Stomach (tissue), 4 donors: ENCODE measurements around the gene P4HTM.

Source experiments
- CTCF ChIP-seq, 7 experiments: fragments of 450-650 bp in 4 of 7; fragments of 200-600 bp in 3 of 7; sonication (generic) in 3 of 7; IDR thresholded peaks; one replicate each; pipeline ENCODE4 v1.5.1; 2016 to 2019; ENCODE audit warnings: antibody characterized with exemption in 7 of 7, control low read depth in 2 of 7, mild to moderate bottlenecking in 1 of 7
- POLR2A ChIP-seq, 4 donors: fragments of 450-650 bp; IDR thresholded peaks; one replicate each; pipeline ENCODE4 v1.6.1; 2016; ENCODE audit warnings: antibody characterized with exemption in 4 of 4, control low read depth in 2 of 4, mild to moderate bottlenecking in 1 of 4, moderate library complexity in 1 of 4
- POLR2AphosphoS5 ChIP-seq, 3 donors: sonication (generic); formaldehyde crosslinking; IDR thresholded peaks; one replicate each; pipeline ENCODE4 v1.6.1; 2016; ENCODE audit warnings: antibody characterized with exemption in 3 of 3

GRCh38 chr3:48999085-48999858, 9.2 kb downstream of the P4HTM start:
- no peak for TF ChIP-seq CTCF (IDR thresholded peaks at IDR 0.05)
- no peak for TF ChIP-seq POLR2AphosphoS5 (IDR thresholded peaks at IDR 0.05)
- TF ChIP-seq POLR2A (IDR thresholded peaks at IDR 0.05) = no peak
